Astrocyte (in vitro differentiated cells and primary cell): ENCODE data around the gene TFDP3.

ENCODE experiments used
- CTCF ChIP-seq: IDR thresholded peaks from 2 replicates; pipeline ENCODE4 v1.5.1; 2011; ENCODE audit warnings: low read depth, mild to moderate bottlenecking, inconsistent platforms, low read length, moderate library complexity; ENCODE audit not compliant: insufficient read depth
- EZH2 ChIP-seq: IDR thresholded peaks from 2 replicates; pipeline ENCODE4 v1.6.1; 2012; ENCODE audit warnings: mild to moderate bottlenecking, low read length, inconsistent platforms; ENCODE audit not compliant: insufficient read depth

- no peak for TF ChIP-seq CTCF
- TF ChIP-seq EZH2 = no peak
These were observed 33.0 kb upstream of the TFDP3 start for GRCh38 chrX:133251204-133251603.
